Lung (tissue), 12 donors: Measurements from ENCODE around the gene KBTBD4. TPM values are rescaled to one million over a fixed set of nuclear protein-coding genes. Genes with fewer than 3 reads are reported as not detected.

Experiments
- ATAC-seq: fragments of 200-7000 bp; cut with Tn5 transposase; one replicate; pipeline ENCODE4 v1.9.1; 2020; ENCODE audit warnings: moderate number of reproducible peaks; ENCODE audit not compliant: insufficient read depth, low FRiP score
- DNase-seq, 3 donors: peaks; one replicate each; pipeline ENCODE4 v3.0.0-alpha.2; 2013 to 2017
- H3K27ac ChIP-seq, 2 donors: one replicate each; pipeline ENCODE4 v1.5.1; 2013; ENCODE audit warnings: mild to moderate bottlenecking in 2 of 2, moderate library complexity in 2 of 2, control low read depth in 1 of 2, inconsistent platforms in 1 of 2, low read depth in 1 of 2, low read length in 1 of 2
- H3K27me3 ChIP-seq, 3 donors: one replicate each; pipeline ENCODE4 v1.5.1; 2013; ENCODE audit warnings: low read length in 2 of 3; ENCODE audit not compliant: control insufficient read depth in 3 of 3, insufficient read depth in 3 of 3
- H3K36me3 ChIP-seq, 4 donors: one replicate each; pipeline ENCODE4 v1.5.1; 2013; ENCODE audit warnings: low read length in 4 of 4, mild to moderate bottlenecking in 1 of 4, moderate library complexity in 1 of 4; ENCODE audit not compliant: control insufficient read depth in 4 of 4, insufficient read depth in 4 of 4
- H3K4me1 ChIP-seq, 5 donors: one replicate each; pipeline ENCODE4 v1.5.1; 2013; ENCODE audit warnings: low read length in 5 of 5, mild to moderate bottlenecking in 2 of 5, moderate library complexity in 1 of 5; ENCODE audit not compliant: control insufficient read depth in 5 of 5, insufficient read depth in 5 of 5
- H3K4me3 ChIP-seq: one replicate; pipeline ENCODE4 v1.5.1; 2013; ENCODE audit warnings: mild to moderate bottlenecking, control low read depth, moderate library complexity
- H3K9ac ChIP-seq, 2 donors: one replicate each; pipeline ENCODE4 v1.5.1; 2013; ENCODE audit warnings: low read length in 2 of 2, control low read depth in 1 of 2; ENCODE audit not compliant: insufficient read depth in 1 of 2
- H3K9me3 ChIP-seq, 4 donors: one replicate each; pipeline ENCODE4 v1.5.1; 2013; ENCODE audit warnings: low read length in 3 of 4, mild to moderate bottlenecking in 1 of 4, moderate library complexity in 1 of 4; ENCODE audit not compliant: control insufficient read depth in 4 of 4, insufficient read depth in 3 of 4
- CTCF ChIP-seq: IDR thresholded peaks from 2 replicates; pipeline ENCODE4 v1.5.1; 2012; ENCODE audit warnings: mild to moderate bottlenecking; ENCODE audit errors: control extremely low read depth, extremely low read depth
- WGBS, 2 donors: extraction: QIAGEN DNeasy Blood & Tissue Kit; methylation state at CpG; one replicate each; pipeline ENCODE4 v1.1.7; 2013; 5-methylcytosine and 5-hydroxymethylcytosine counted together
- polyA plus RNA-seq, 2 donors: library from polyadenylated mRNA; stranded (reverse); fragments of 200-250 nt; gene quantifications; one replicate each; pipeline ENCODE4 v1.2.1, GENCODE V29; 2013
- total RNA-seq, 2 donors: library from RNA; depleted of rRNA in 1 of 2; stranded (reverse); fragments of >200 nt in 1 of 2; gene quantifications; one replicate each; pipeline ENCODE4 v1.2.1, GENCODE V29; 2014 to 2021
- donor health status: control.
- donor health status: control.
- donor health status: Bipolar disorder and iron deficiency.
- donor health status: healthy.
- donor health status: DM: yes; HTN: yes; CAD: no.

The KBTBD4 gene
- total and polyA plus RNA-seq, 4 donors: 5.8 to 17.1 (median 15.9) TPM

DNA sequence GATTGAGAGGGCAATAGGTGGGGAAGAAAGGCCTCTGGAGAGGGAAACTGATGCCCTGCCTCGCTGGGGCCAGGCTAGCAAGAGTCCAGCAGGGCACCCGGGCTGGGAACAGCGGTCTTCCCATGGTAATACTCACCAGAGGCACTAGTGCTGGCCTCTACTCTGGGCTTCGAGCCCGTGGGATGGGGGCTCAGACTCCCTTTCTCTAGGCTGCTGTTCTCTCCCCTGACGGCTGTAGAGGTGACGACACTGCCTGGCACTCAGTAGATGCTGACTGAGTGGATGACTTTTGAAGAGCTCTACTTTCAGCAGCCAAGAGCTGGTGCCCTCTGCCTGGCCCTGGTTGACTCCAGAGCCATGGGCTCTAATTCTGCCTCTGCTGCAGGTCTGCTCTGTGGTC, 16.3 kb upstream of the KBTBD4 start:
- Histone ChIP-seq H3K9me3 (peaks cover 0 to 2% (median 0%) of the 10 kb centered on the region in 4 donors), H3K4me3 (no peak overlapping the region), H3K9ac (no peak overlapping the region), H3K27ac (no peak overlapping the region), H3K4me1 (peaks cover 0 to 15% (median 5%) of the 10 kb centered on the region in 5 donors), H3K27me3 (peaks cover 0 to 23% (median 12%) of the 10 kb centered on the region in 3 donors), H3K36me3 (no peaks in the 10 kb centered on the region)
- TF ChIP-seq CTCF: no peak
- 59 to 70% methylated on average over 7 of the region's 7 CpGs for WGBS, 2 donors
- DNase-seq: no peak
- ATAC-seq: no peak

DNA sequence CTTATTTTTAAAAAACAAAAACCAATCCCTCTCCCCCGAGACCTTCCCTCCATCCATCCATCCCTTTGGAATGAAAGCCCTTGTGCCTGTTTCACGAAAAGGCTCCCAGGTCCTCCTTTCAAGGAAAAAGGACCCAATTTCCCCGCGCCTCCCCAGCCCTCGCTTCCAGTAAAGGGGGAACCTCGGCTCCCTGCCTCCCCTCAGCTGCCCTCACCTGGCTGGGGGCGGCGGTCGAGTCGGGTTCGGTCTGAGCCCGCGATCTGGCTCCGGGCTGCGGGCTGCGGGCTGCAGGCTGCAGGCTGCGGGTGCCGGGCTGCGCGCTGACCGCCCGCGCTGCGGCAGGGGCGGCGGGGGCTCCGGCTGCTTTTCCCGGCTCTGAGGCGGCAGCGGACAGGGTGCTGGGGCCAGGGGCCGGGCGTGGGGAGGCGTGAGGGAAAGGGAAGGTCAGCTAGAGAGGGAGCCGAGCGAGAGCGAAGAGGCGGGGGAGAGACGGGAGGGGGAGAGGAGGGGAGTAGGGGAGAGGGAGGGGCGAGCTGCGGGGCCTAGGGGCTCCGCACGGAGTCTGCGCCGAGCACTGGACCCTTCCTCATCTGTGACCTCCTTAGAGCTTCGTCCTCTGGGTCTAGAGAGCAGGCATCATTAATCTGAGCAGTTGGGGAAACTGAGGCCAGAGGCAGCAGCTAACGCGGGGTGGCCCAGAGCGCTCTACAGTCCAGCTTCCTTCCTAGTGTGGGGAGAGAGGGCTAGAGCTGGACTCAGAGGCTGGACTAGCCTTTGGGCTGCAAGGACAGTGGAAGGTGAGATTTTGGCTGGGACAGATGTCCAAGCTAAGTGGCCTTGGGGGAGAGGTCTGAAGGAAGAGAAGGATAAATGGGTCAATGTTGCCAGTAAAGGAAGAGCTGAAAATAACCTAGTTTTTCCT, 15.4 kb upstream of the KBTBD4 start, which contains the start of gene C1QTNF4:
Gene C1QTNF4 (minus strand): TSS at position 478 of the 922 bp plus-strand sequence. CDS start 3,601 bp downstream, outside the sequence.
- H3K9me3 ChIP-seq: peaks cover 0 to 4% (median 0%) of the 10 kb centered on the region in 4 donors
- peaks cover 0 to 18% (median 5%) of the 10 kb centered on the region in 5 donors for H3K4me1 ChIP-seq
- no peak for TF ChIP-seq CTCF
- no peak within 1 kb of the TSS for H3K4me3 ChIP-seq
- peaks cover 0 to 23% (median 12%) of the 10 kb centered on the region in 3 donors for H3K27me3 ChIP-seq
- WGBS, 2 donors: 4 to 5% methylated on average over 38 to 48 of the region's 48 CpGs
- H3K36me3 ChIP-seq: no peaks in the 10 kb centered on the region
- H3K27ac ChIP-seq: no peak within 1 kb of the TSS
- H3K9ac ChIP-seq: no peak within 1 kb of the TSS
- peak in 2 of 3 donors; percentile 36 to 47 for DNase-seq
- ATAC-seq: no peak

GRCh38 chr11:47593492-47593933, 14.7 kb upstream of the KBTBD4 start:
- Histone ChIP-seq H3K4me1 (peaks cover 0 to 24% (median 5%) of the 10 kb centered on the region in 5 donors), H3K36me3 (peaks cover 0 to 2% (median 0%) of the 10 kb centered on the region in 4 donors), H3K27ac (no peak overlapping the region), H3K27me3 (peaks cover 0 to 23% (median 12%) of the 10 kb centered on the region in 3 donors), H3K9me3 (peaks cover 0 to 4% (median 0%) of the 10 kb centered on the region in 4 donors), H3K4me3 (no peak overlapping the region), H3K9ac (no peak overlapping the region)
- TF ChIP-seq CTCF: no peak
- no peak for DNase-seq
- WGBS, 2 donors: 2 to 11% methylated on average over 6 of the region's 6 CpGs
- ATAC-seq: no peak
